ENCODE data around the gene INTU.

Gene INTU

DNA sequence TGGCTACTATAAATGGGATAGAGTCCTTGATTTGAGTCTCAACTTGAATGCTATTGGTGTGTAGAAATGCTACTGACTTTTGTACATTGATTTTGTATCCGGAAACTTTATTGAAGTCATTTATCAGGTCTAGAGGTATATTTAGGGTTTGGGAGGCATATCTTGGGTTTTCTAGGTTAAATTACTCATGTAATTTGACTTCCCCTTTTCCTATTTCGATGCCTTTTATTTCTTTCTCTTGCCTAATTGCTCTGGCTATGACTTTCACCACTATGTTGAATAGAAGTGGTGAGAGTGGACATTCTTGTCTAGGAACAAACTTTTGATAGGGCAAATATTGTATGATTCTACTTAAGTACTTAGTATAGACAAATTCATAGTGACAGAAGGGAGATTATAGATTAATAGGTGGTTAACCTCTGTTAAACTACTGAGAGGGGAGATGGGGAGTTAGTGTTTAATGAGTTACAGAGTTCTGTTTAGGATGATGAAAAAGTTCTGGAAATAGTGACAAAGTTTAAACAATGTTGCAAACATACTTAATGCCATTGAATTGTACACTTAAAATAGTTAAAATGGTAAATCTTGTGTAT lies 126.6 kb downstream of the INTU start:
- H3K27me3 ChIP-seq (ENCODE audit: control insufficient read depth, insufficient read depth, low read length), result no peaks in the 10 kb centered on the region
- no peaks in the 10 kb centered on the region for H3K4me1 ChIP-seq (ENCODE audit: control insufficient read depth, insufficient read depth, low read length)
- no peaks in the 10 kb centered on the region for H3K36me3 ChIP-seq (ENCODE audit: control insufficient read depth, insufficient read depth, low read length)
- H3K9me3 ChIP-seq (ENCODE audit: control insufficient read depth, insufficient read depth, low read length), result no peaks in the 10 kb centered on the region
- no peak overlapping the region for H3K4me3 ChIP-seq (ENCODE audit: low read depth, low read length)
- H3K9ac ChIP-seq (ENCODE audit: low read depth, low read length), result no peak overlapping the region

DNA sequence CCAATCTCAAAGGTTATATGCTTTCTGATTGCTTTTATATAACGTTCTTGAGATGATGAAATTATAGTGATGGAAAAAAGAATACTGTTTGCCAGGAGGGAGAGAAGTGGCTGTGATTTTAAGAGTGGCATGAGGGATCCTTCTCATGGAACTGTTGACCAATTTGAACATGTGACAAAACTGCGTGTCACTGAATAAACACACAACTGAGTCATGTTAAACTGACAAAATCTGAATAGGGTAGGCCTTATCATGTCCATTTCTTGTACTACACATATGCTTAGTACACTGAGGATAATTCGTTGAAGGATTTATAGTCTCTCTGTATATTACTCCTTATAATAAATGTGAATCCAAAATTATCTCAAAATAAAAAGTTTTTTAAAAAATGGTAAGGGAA lies 127.1 kb downstream of the INTU start:
- H3K36me3 ChIP-seq (ENCODE audit: control insufficient read depth, insufficient read depth, low read length), result no peaks in the 10 kb centered on the region
- H3K4me3 ChIP-seq (ENCODE audit: low read depth, low read length), result no peak overlapping the region
- no peak overlapping the region for H3K9ac ChIP-seq (ENCODE audit: low read depth, low read length)
- no peaks in the 10 kb centered on the region for H3K4me1 ChIP-seq (ENCODE audit: control insufficient read depth, insufficient read depth, low read length)
- H3K9me3 ChIP-seq (ENCODE audit: control insufficient read depth, insufficient read depth, low read length), result no peaks in the 10 kb centered on the region
- H3K27me3 ChIP-seq (ENCODE audit: control insufficient read depth, insufficient read depth, low read length), result no peaks in the 10 kb centered on the region

- H3K4me3 ChIP-seq (ENCODE audit: low read depth, low read length), result no peak overlapping the region
These were observed 138.9 kb downstream of the INTU start for GRCh38 chr4:127771535-127772275.

GRCh38 chr4:127772769-127773671 lies 140.3 kb downstream of the INTU start:
- H3K9ac ChIP-seq (ENCODE audit: low read depth, low read length), result no peak overlapping the region
- no peaks in the 10 kb centered on the region for H3K27me3 ChIP-seq (ENCODE audit: control insufficient read depth, insufficient read depth, low read length)
- H3K4me3 ChIP-seq (ENCODE audit: low read depth, low read length), result no peak overlapping the region
- H3K9me3 ChIP-seq (ENCODE audit: control insufficient read depth, insufficient read depth, low read length), result no peaks in the 10 kb centered on the region
- H3K36me3 ChIP-seq (ENCODE audit: control insufficient read depth, insufficient read depth, low read length), result no peaks in the 10 kb centered on the region
- no peaks in the 10 kb centered on the region for H3K4me1 ChIP-seq (ENCODE audit: control insufficient read depth, insufficient read depth, low read length)

More at GRCh38 chr4:127771535-127772275, 138.9 kb downstream of the INTU start:
- Histone ChIP-seq H3K27me3 (ENCODE audit: control insufficient read depth, insufficient read depth, low read length) (no peaks in the 10 kb centered on the region), H3K36me3 (ENCODE audit: control insufficient read depth, insufficient read depth, low read length) (no peaks in the 10 kb centered on the region), H3K9ac (ENCODE audit: low read depth, low read length) (no peak overlapping the region), H3K4me1 (ENCODE audit: control insufficient read depth, insufficient read depth, low read length) (no peaks in the 10 kb centered on the region), H3K9me3 (ENCODE audit: control insufficient read depth, insufficient read depth, low read length) (no peaks in the 10 kb centered on the region)

DNA sequence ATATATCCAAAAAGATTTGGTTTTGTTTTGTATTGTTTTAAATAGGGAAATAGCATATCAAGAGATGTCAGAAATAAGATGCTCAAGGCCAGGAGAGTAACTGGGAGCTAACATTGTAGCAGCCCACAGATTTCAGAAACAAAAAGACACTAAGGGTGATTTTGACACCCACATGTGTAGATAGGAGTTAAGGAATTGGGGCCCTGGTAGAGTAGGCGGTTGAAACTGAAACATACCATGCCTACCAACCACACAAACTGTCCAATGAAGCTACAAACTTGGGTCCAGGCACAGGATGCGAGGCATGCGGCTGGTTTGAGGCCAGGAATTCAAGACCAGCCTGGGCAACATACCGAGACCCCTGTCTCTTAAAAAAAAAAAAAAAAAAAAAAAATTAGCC lies 143.1 kb downstream of the INTU start:
- no peak overlapping the region for H3K4me3 ChIP-seq (ENCODE audit: low read depth, low read length)
- H3K27me3 ChIP-seq (ENCODE audit: control insufficient read depth, insufficient read depth, low read length), result peaks cover 11% of the 10 kb centered on the region
- H3K36me3 ChIP-seq (ENCODE audit: control insufficient read depth, insufficient read depth, low read length), result no peaks in the 10 kb centered on the region
- H3K4me1 ChIP-seq (ENCODE audit: control insufficient read depth, insufficient read depth, low read length), result no peaks in the 10 kb centered on the region
- H3K9ac ChIP-seq (ENCODE audit: low read depth, low read length), result no peak overlapping the region
- H3K9me3 ChIP-seq (ENCODE audit: control insufficient read depth, insufficient read depth, low read length), result no peaks in the 10 kb centered on the region

All from iPS-15b (cell line).